K562 (cell line): ENCODE measurements around the gene PSMC3IP. TPM values are rescaled to one million over a fixed set of nuclear protein-coding genes. Genes with fewer than 3 reads are reported as not detected.

Experiments
- ATAC-seq: fragments of 200-7000 bp; cut with Tn5 transposase; 3 replicates; pipeline ENCODE4 v1.9.1; 2020; ENCODE audit warnings: moderate library complexity
- BruUV-seq: library from RNA; stranded (reverse); fragments of 400-500 nt; replicated peaks from 2 replicates; lab custom pipeline; 2021; lab: Mats Ljungman, UMichigan
- CTCF ChIA-PET: fragments of 300-600 bp; formaldehyde crosslinking; extraction: SDS; loops from one replicate; lab custom pipeline; 2021; ENCODE audit warnings: low intra/inter-chr PET ratio; lab: Yijun Ruan, JAX
- POLR2A ChIA-PET: fragments of 300-600, 350-650 bp; sonication (Branson Sonifier 250); formaldehyde crosslinking; extraction: SDS; loops from one replicate; lab custom pipeline; 2021; ENCODE audit warnings: antibody characterized with exemption, inconsistent platforms; lab: Yijun Ruan, JAX
- DNase-seq, 4 experiments: peaks; one replicate each; pipeline versions ENCODE4 v3.0.0 to v3.0.0-alpha.2; 2011 to 2018; ENCODE audit warnings: low spot score in 3 of 4, mixed read lengths in 3 of 4; ENCODE audit errors: extremely low read depth in 1 of 4
- FAIRE-seq: peaks from 2 replicates; lab custom pipeline; 2011; peaks lifted over from hg19 to GRCh38; lab: Jason Lieb, UNC
- H2AFZ ChIP-seq: 2 replicates; pipeline ENCODE4 v1.6.0; 2011; ENCODE audit warnings: low read depth, low read length, control low read depth, inconsistent platforms
- H3K27ac ChIP-seq: fragments of 200-600 bp; 3 replicates; pipeline ENCODE4 v1.8.0; 2011; ENCODE audit warnings: low read depth, mild to moderate bottlenecking, control low read depth, inconsistent platforms, low read length, moderate library complexity, mixed read lengths; ENCODE audit errors: extremely low read depth
- H3K27me3 ChIP-seq, 2 experiments: fragments of 300-600 bp in 1 of 2; 2 replicates in 1 of 2; 3 replicates in 1 of 2; pipeline versions ENCODE4 v1.6.0 to v1.8.0; 2011; ENCODE audit warnings: inconsistent platforms in 2 of 2, low read length in 2 of 2, mild to moderate bottlenecking in 1 of 2, mixed read lengths in 1 of 2, moderate library complexity in 1 of 2; ENCODE audit not compliant: control insufficient read depth in 2 of 2, insufficient read depth in 2 of 2
- H3K36me3 ChIP-seq: fragments of 300-600 bp; 3 replicates; pipeline ENCODE4 v1.8.0; 2011; ENCODE audit warnings: mild to moderate bottlenecking, low read length, inconsistent platforms; ENCODE audit not compliant: control insufficient read depth, insufficient read depth
- H3K4me1 ChIP-seq, 2 experiments: fragments of 200-600 bp in 1 of 2; replicated peaks in 1 of 2; 2 replicates in 1 of 2; 3 replicates in 1 of 2; pipeline versions ENCODE4 v1.5.1 to v1.8.0; 2011; ENCODE audit warnings: inconsistent platforms in 2 of 2, low read length in 2 of 2, mild to moderate bottlenecking in 1 of 2, mixed read lengths in 1 of 2, moderate library complexity in 1 of 2; ENCODE audit not compliant: control insufficient read depth in 2 of 2, insufficient read depth in 2 of 2
- H3K4me2 ChIP-seq: 2 replicates; pipeline ENCODE4 v1.6.1; 2011; ENCODE audit warnings: low read length, control low read depth, inconsistent platforms, mixed read lengths; ENCODE audit not compliant: insufficient read depth
- H3K4me3 ChIP-seq: fragments of 200-600 bp; sonication (generic), shearing (Covaris generic); 2 replicates; pipeline ENCODE4 v1.5.1; 2016; ENCODE audit warnings: control low read depth, inconsistent platforms
- H3K79me2 ChIP-seq: fragments of 200-600 bp; 3 replicates; pipeline ENCODE4 v1.8.0; 2011; ENCODE audit warnings: low read length, inconsistent platforms; ENCODE audit not compliant: control insufficient read depth, insufficient read depth
- H3K9ac ChIP-seq, 2 experiments: 2 replicates each; pipeline versions ENCODE4 v1.6.0 to v1.6.1; 2011; ENCODE audit warnings: low read depth in 2 of 2, low read length in 2 of 2, control low read depth in 1 of 2, inconsistent platforms in 1 of 2, mild to moderate bottlenecking in 1 of 2, mixed read lengths in 1 of 2; ENCODE audit not compliant: insufficient read depth in 1 of 2
- H3K9me1 ChIP-seq: one replicate; pipeline ENCODE4 v1.6.0; 2011; ENCODE audit warnings: inconsistent platforms, mild to moderate bottlenecking, low read length, moderate library complexity; ENCODE audit not compliant: control insufficient read depth, insufficient read depth
- H3K9me3 ChIP-seq: replicated peaks from 2 replicates; pipeline ENCODE4 v1.5.1; 2011; ENCODE audit warnings: low read depth, low read length, inconsistent platforms; ENCODE audit not compliant: control insufficient read depth, insufficient read depth
- H4K20me1 ChIP-seq: replicated peaks from 2 replicates; pipeline ENCODE4 v1.6.1; 2011; ENCODE audit warnings: low read length, inconsistent platforms, mixed read lengths; ENCODE audit not compliant: control insufficient read depth, insufficient read depth
- DNMT1 ChIP-seq: fragments of 450-650 bp; IDR thresholded peaks from 2 replicates; pipeline ENCODE4 v1.6.1; 2016; ENCODE audit warnings: antibody characterized with exemption, mild to moderate bottlenecking
- JUN ChIP-seq, 2 experiments: sonication (generic) in 1 of 2; formaldehyde crosslinking in 1 of 2; IDR thresholded peaks; 2 replicates each; pipeline versions ENCODE4 v1.6.1 to v1.8.0; 2012 to 2022; ENCODE audit warnings: borderline replicate concordance in 2 of 2, mild to moderate bottlenecking in 2 of 2, improper control_type of control experiment in 1 of 2, low read depth in 1 of 2, low read length in 1 of 2, missing genetic modification reagents in 1 of 2
- NCOA4 ChIP-seq: fragments of 450-650 bp; IDR thresholded peaks from 2 replicates; pipeline ENCODE4 v1.6.1; 2018; ENCODE audit warnings: mild to moderate bottlenecking; ENCODE audit not compliant: partially characterized antibody
- NEUROD1 ChIP-seq: fragments of 150-350 bp; IDR thresholded peaks from 2 replicates; pipeline ENCODE4 v1.6.1; 2014; ENCODE audit warnings: borderline replicate concordance, low read length, low read depth; ENCODE audit not compliant: partially characterized antibody
- NR1H2 ChIP-seq: sonication (generic); formaldehyde crosslinking; IDR thresholded peaks from 2 replicates; pipeline ENCODE4 v1.4.0; 2020; ENCODE audit warnings: mild to moderate bottlenecking, missing genetic modification reagents
- PTBP1 ChIP-seq: fragments of 200-400 bp; formaldehyde crosslinking; IDR thresholded peaks from 2 replicates; pipeline ENCODE4 v1.6.1; 2017; ENCODE audit warnings: low read depth, low read length
- SP1 ChIP-seq: sonication (generic); formaldehyde crosslinking; IDR thresholded peaks from 2 replicates; pipeline ENCODE4 v1.8.1; 2022; ENCODE audit warnings: mild to moderate bottlenecking, missing genetic modification reagents
- TAF15 ChIP-seq: fragments of 200-400 bp; formaldehyde crosslinking; IDR thresholded peaks from 2 replicates; pipeline ENCODE4 v1.6.1; 2017; ENCODE audit warnings: mild to moderate bottlenecking, low read depth, low read length, moderate library complexity
- TCFL5 ChIP-seq: fragments of 250-450 bp; sonication (Bioruptor Pico); conservative IDR thresholded peaks from 2 replicates; pipeline ENCODE4 v1.6.1; 2021; ENCODE audit warnings: mild to moderate bottlenecking, moderate library complexity, matching md5 sums
- ZNF699 ChIP-seq: fragments of 250-450 bp; sonication (Bioruptor Pico); IDR thresholded peaks from 2 replicates; pipeline ENCODE4 v1.8.0; 2021; ENCODE audit warnings: mild to moderate bottlenecking, moderate library complexity; ENCODE audit not compliant: insufficient replicate concordance
- ZNF778 ChIP-seq: fragments of 450-650 bp; formaldehyde crosslinking; IDR thresholded peaks from 2 replicates; pipeline ENCODE4 v1.4.0; 2020; ENCODE audit warnings: mild to moderate bottlenecking, moderate library complexity
- WGBS: fragments of 100-300 bp; shearing (Covaris generic); methylation state at CpG from one replicate; pipeline ENCODE4 v1.1.6; 2016; ENCODE audit warnings: low coverage, mixed read lengths; ENCODE audit not compliant: insufficient coverage; ENCODE audit errors: missing lambda C conversion rate; 5-methylcytosine and 5-hydroxymethylcytosine counted together
- in situ Hi-C: fragments of 300-500 bp; cut with MboI; formaldehyde crosslinking; loops from 4 replicates; pipeline ENCODE4 v1.15.0; 2018; ENCODE audit warnings: inconsistent platforms, mixed read lengths
- intact Hi-C: fragments of 100-400 bp; cut with micrococcal nuclease; formaldehyde crosslinking; loops from 2 replicates; pipeline ENCODE4 v1.14.2; 2022
- polyA plus RNA-seq, 8 experiments: library from polyadenylated mRNA; depleted of rRNA in 4 of 8; stranded (reverse) in 5 of 8; unstranded in 3 of 8; fragments of >200 nt; fragmentation: Nextera tagmentation in 2 of 8; fragmentation: Illumina TruSeq in 1 of 8; extraction: Ambion mirVana in 2 of 8; extraction: Trizol in 1 of 8; gene quantifications; 2 replicates each; pipeline versions ENCODE4 v1.2.1 to v1.2.3, GENCODE V29; 2011 to 2014; ENCODE audit warnings: inconsistent platforms in 1 of 8, missing spikeins in 1 of 8
- total RNA-seq, 7 experiments: library from RNA; depleted of rRNA in 6 of 7; stranded (reverse); fragments of >200 nt in 6 of 7; fragmentation: Illumina TruSeq in 2 of 7; extraction: Trizol in 2 of 7; gene quantifications; 2 replicates each; pipeline versions ENCODE4 v1.2.1 to v1.2.3, GENCODE V29; 2011 to 2021; ENCODE audit warnings: low replicate concordance in 1 of 7
- TF ChIP-seq, protein P1 (sequence below), 2 experiments: fragments of 450-650 bp in 1 of 2; IDR thresholded peaks; 2 replicates each; pipeline ENCODE4 v1.6.1; 2011 to 2017; ENCODE audit warnings: low read depth in 2 of 2, antibody characterized with exemption in 1 of 2, borderline replicate concordance in 1 of 2, low read length in 1 of 2, mild to moderate bottlenecking in 1 of 2, mixed read lengths in 1 of 2; ENCODE audit not compliant: control insufficient read depth in 1 of 2
- TF ChIP-seq, protein P2 (sequence below): fragments of 250-450 bp; sonication (Bioruptor Pico); IDR thresholded peaks from 2 replicates; pipeline ENCODE4 v1.5.0; 2020; ENCODE audit warnings: mild to moderate bottlenecking, borderline replicate concordance

PSMC3IP gene
- total and polyA plus RNA-seq, 9 of the 15 experiments (the other 6 are each of a cell fraction or from before 2014, with no cell fraction given) = 13.8 to 65.6 (median 32.8) TPM

DNA sequence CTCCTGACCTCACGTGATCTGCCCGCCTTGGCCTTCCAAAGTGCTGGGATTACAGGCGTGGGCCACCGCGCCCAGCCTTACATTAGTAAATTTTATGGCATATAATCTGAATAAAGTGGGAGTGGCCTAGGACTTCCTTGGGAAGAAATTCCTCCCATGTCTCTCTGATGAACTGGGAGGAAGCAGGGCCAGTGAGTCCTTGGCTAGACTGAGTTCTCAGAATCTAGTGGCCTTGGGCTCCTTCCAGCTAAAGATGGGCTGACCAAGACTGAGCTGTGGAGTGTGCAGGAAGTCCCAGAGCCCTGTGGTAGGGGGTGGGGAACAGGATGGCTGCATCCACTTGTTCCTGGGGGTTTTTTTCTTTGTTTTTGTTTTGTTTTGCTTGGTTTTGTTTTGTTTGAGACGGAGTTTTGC is 51.5 kb downstream of the PSMC3IP start (continued):
- TF ChIP-seq, protein P1, sequence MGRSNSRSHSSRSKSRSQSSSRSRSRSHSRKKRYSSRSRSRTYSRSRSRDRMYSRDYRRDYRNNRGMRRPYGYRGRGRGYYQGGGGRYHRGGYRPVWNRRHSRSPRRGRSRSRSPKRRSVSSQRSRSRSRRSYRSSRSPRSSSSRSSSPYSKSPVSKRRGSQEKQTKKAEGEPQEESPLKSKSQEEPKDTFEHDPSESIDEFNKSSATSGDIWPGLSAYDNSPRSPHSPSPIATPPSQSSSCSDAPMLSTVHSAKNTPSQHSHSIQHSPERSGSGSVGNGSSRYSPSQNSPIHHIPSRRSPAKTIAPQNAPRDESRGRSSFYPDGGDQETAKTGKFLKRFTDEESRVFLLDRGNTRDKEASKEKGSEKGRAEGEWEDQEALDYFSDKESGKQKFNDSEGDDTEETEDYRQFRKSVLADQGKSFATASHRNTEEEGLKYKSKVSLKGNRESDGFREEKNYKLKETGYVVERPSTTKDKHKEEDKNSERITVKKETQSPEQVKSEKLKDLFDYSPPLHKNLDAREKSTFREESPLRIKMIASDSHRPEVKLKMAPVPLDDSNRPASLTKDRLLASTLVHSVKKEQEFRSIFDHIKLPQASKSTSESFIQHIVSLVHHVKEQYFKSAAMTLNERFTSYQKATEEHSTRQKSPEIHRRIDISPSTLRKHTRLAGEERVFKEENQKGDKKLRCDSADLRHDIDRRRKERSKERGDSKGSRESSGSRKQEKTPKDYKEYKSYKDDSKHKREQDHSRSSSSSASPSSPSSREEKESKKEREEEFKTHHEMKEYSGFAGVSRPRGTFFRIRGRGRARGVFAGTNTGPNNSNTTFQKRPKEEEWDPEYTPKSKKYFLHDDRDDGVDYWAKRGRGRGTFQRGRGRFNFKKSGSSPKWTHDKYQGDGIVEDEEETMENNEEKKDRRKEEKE (IDR thresholded peaks at IDR 0.05; ENCODE audit: borderline replicate concordance in 1 of 2, control insufficient read depth in 1 of 2, low read depth in 2 of 2, low read length in 1 of 2) = no peak
- no peak for TF ChIP-seq NCOA4
- no peak for TF ChIP-seq ZNF778 (CRISPR knock-in tag)
- no peak for TF ChIP-seq TCFL5 (CRISPR knock-in tag)
- TF ChIP-seq, all 486 proteins: peak for 0

DNA sequence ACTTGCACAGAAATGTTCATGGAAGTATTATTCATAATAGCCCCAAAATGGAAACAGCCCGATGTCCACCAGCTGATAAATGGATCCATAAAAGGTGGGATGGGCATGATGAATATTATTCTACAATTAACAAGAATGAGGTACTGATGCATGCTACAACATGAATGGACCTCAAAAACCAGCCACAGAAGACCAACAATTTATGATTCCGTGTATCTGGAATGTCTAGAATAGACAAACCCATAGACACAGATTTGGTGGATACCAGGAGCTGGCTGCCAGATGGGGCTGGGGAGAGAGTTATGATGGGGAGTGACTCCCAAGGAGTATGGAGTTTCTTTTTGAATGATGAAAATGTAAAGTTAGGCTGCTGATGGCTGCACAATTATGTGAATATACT is 52.3 kb downstream of the PSMC3IP start:
- FAIRE-seq (no peak), DNase-seq (no peak), ATAC-seq (no peak)
- peaks cover 25 to 57% of the 10 kb centered on the region in 2 experiments for H3K4me1 ChIP-seq
- peaks cover 33% of the 10 kb centered on the region; the same call in 2 of the 3 replicates for H3K36me3 ChIP-seq
- H3K27me3 ChIP-seq = no peaks in the 10 kb centered on the region
- ChIA-PET CTCF (no interaction called here), POLR2A (interaction anchor here (0.7 to 1.6 kb wide), 4 partner anchors 11 to 208 kb away, joined by 3 to 4 read pairs (median 3); partner anchors contain the start of gene NAGLU)
- H4K20me1 ChIP-seq = no peaks in the 10 kb centered on the region
- H2AFZ ChIP-seq = no peak overlapping the region
- BruUV-seq = no TSS peak
- WGBS = 50% methylated on average over 2 of the region's 2 CpGs
- H3K79me2 ChIP-seq = no peaks in the 10 kb centered on the region
- intact Hi-C loops (no loop called here), in situ Hi-C loops (loop anchor here (5.0 kb wide), 2 partner anchors 103 to 203 kb away; partner anchors contain the start of gene CAVIN1)
- no peak overlapping the region for H3K9ac ChIP-seq
- no peaks in the 10 kb centered on the region for H3K9me3 ChIP-seq
- H3K27ac ChIP-seq = no peak overlapping the region
- no peaks in the 10 kb centered on the region for H3K9me1 ChIP-seq
- H3K4me3 ChIP-seq = no peak overlapping the region
- H3K4me2 ChIP-seq = no peak overlapping the region
- TF ChIP-seq NR1H2 = no peak
- no peak for TF ChIP-seq DNMT1
- TF ChIP-seq JUN (IDR thresholded peaks at IDR 0.05; ENCODE audit: borderline replicate concordance, low read depth, low read length) = no peak
- no peak for TF ChIP-seq JUN (CRISPR knock-in tag; IDR thresholded peaks at IDR 0.05; ENCODE audit: borderline replicate concordance)
- TF ChIP-seq, protein P2, sequence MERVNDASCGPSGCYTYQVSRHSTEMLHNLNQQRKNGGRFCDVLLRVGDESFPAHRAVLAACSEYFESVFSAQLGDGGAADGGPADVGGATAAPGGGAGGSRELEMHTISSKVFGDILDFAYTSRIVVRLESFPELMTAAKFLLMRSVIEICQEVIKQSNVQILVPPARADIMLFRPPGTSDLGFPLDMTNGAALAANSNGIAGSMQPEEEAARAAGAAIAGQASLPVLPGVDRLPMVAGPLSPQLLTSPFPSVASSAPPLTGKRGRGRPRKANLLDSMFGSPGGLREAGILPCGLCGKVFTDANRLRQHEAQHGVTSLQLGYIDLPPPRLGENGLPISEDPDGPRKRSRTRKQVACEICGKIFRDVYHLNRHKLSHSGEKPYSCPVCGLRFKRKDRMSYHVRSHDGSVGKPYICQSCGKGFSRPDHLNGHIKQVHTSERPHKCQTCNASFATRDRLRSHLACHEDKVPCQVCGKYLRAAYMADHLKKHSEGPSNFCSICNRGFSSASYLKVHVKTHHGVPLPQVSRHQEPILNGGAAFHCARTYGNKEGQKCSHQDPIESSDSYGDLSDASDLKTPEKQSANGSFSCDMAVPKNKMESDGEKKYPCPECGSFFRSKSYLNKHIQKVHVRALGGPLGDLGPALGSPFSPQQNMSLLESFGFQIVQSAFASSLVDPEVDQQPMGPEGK (CRISPR knock-in tag) = no peak
- TF ChIP-seq ZNF699 (CRISPR knock-in tag) = no peak
- TF ChIP-seq NEUROD1 = no peak
- no peak for TF ChIP-seq PTBP1
- no peak for TF ChIP-seq SP1 (CRISPR knock-in tag)
- no peak for TF ChIP-seq TAF15
